GM18511 (cell line): ENCODE data around the gene ACOT7.

Experiments
- ATAC-seq: cut with Tn5 transposase; IDR thresholded peaks from one replicate; pipeline ENCODE4 v1.9.1; 2021; ENCODE audit warnings: mild to moderate bottlenecking, moderate library complexity; ENCODE audit not compliant: unreplicated experiment

Gene ACOT7

GRCh38 chr1:6424619-6425593 is 31.3 kb upstream of the ACOT7 start, which contains the start of gene ESPN:
ESPN (plus strand) TSS chr1:6424776; CDS start chr1:6424956, 180 bp downstream.
- no peak for ATAC-seq

DNA sequence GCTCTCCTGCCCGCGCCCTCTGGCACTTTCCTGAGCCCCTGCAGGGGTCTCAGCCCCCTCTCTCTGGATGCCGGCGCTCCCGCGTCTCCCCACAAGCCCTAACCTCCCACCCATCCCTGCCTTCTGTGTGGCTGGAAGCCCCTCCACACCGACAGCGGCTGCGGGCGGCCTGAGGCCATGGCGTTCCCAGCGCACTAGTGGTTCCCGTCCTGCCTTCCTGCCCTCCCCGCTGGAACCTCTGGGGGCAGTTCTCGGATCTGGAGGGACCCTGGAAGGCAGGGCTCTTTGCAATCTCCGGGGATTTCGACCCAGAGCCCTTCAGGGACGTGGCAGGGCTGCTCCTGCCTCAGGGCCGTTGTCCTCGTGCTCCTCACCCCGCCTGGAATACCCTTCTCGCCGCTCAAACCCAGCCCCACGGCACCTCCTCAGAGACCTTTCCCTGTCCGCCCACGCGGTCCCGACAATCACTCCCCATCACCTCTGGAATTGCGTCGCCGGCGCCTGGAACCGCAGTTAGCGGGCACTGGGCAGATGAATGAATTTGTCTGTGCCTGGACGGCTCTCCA is 30.5 kb upstream of the ACOT7 start:
- ATAC-seq, result no peak

GRCh38 chr1:6423321-6423999 is 29.9 kb upstream of the ACOT7 start:
- ATAC-seq, result no peak

DNA sequence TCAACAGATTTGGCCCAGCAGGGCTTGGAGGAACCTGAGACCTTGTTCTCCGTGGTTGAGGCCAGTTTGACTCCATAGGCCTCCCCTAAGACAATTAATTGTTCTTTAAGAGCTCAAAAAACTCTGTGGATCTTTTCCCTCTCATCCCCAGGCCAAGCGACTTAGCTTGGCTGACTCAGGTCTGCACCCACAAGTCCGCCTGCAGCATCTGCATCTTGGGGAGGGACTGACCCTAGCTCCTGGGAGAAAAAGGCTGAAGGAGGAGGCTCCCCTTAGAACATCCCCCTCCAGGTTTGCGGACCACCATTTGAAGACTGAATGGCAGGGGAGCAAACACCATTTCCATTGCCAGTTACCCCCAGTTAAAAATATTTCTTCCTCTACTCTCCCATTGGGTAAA is 27.7 kb upstream of the ACOT7 start:
- no peak for ATAC-seq

DNA sequence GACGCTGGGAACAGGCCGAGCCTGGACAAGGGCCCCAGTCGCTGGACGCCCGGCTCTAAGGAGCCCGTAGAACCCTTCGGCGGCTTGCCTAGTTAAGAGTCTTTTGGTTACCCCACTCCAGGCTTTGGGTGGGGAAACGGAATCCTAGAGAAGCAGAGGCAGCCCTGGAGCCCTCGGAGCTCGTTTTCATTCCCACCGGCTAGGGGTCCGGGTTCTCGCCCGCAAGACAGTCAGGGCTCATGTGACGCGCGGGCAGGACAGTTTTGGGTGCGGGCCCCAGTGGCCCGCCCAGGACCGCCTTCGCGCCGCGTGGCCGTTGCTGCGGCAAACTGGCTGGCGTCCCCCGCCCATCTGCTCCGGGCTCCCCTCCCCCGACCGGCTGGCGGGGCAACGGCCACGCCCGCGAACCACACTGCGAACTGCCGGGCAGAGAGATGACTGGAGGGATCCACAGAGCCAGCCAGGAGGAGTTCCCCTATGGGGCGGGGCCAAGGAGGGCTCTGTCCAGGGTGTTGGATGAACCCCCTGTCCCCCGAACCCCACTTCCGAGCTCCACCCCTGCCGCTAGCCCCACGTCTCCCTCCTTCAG is 27.0 kb upstream of the ACOT7 start:
- ATAC-seq, result no peak

- no peak for ATAC-seq
Measured at GRCh38 chr1:6419804-6420453, 26.4 kb upstream of the ACOT7 start, which contains the start of gene HES2. HES2 (minus strand) TSS chr1:6419919; CDS start chr1:6419820, 99 bp downstream.

- no peak for ATAC-seq
Measured at GRCh38 chr1:6419397-6419803, 25.8 kb upstream of the ACOT7 start.

- no peak for ATAC-seq
Measured at GRCh38 chr1:6418668-6419396, 25.3 kb upstream of the ACOT7 start.

- no peak for ATAC-seq
Measured at GRCh38 chr1:6417961-6418667, 24.5 kb upstream of the ACOT7 start.

GRCh38 chr1:6416906-6417305 is 23.3 kb upstream of the ACOT7 start:
- no peak for ATAC-seq

DNA sequence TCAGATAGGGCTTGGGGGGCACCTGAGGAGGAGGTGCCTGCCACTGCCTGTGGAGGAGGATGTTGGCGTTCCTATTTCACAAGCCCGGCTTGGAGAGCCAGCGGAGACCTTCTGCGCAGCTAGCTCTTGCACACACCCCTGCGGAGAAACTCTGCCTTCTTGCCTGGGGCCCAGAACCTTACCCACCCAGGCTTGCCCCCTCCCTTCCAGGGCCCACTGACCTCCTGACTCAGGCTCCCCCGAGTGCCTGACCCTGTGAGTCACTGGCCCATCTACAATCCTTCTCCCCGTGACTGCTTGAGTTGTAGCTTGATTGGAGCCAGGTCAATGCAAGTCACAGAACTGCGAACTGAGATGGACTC is 22.7 kb upstream of the ACOT7 start:
- ATAC-seq, result no peak

GRCh38 chr1:6414881-6415626 is 21.5 kb upstream of the ACOT7 start:
- no peak for ATAC-seq

DNA sequence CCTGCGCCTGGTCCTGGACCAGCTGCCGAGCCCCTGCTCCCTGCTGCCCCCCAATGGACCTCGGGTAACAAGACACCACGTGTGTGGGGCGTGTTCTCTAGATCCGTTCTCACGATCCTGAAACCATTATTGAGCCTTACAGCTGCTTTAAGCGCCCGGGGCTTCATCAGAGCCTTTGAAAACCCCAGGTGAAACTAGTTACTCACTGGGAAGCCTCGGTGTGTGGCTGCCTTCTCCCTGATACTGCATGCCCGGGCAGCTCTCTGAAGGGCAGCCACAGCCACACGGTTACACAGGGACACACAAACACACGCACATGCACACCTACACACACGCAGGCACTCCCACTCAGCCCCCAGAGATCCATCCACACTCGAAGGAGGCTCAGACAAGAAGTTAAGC is 20.9 kb upstream of the ACOT7 start:
- peak; percentile 85 for ATAC-seq

DNA sequence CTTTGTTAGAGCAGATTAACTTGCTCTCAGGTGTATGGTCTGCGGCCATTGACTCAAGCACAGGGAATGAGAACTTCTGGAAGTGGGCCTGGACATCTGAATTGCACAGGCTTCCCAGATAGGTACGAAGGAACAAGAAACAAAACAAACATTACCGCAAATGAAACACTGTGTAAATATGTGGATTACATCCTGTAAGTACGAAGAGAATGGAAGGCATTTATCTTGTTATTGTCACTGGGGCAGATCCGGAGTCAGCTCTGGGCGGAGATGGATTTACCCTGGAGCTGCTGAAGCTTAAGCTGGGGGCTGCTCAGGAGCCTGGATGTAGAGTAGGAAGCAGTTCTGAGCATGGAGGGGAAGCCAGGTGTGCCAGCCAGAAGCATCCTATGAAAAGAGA is 19.3 kb upstream of the ACOT7 start:
- no peak for ATAC-seq

GRCh38 chr1:6410248-6410893 is 16.8 kb upstream of the ACOT7 start:
- ATAC-seq, result no peak

- ATAC-seq, result no peak
Measured at GRCh38 chr1:6409733-6410132, 16.2 kb upstream of the ACOT7 start.

GRCh38 chr1:6409053-6409452 is 15.5 kb upstream of the ACOT7 start:
- ATAC-seq, result no peak

DNA sequence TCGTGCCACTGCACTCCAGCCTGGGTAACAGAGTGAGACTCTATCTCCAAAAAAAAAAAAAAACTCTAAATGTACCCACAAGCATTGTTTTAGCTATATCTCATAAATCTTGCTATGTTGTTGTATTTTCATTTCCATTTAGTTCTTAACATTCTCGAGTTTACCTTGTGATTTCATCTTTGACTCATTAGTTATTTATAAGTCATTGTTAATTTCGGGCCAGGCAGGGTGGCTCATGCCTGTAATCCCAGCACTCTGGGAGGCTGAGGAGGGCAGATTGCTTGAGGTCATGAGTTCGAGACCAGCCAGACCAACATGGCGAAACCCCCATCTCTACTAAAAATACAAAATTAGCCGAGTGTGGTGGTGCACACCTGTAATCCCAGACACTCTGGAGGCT is 14.5 kb upstream of the ACOT7 start:
- ATAC-seq, result no peak
